SK-N-MC (cell line): ENCODE results near the gene CPNE5.

ENCODE experiments used
- DNase-seq: peaks from one replicate; pipeline ENCODE4 v3.0.0-alpha.2; 2011; ENCODE audit warnings: low read depth, low spot score
- H3K27ac ChIP-seq: fragments of 200-600 bp; sonication (generic); 2 replicates; pipeline ENCODE4 v1.5.1; 2016; ENCODE audit warnings: mixed run types
- H3K36me3 ChIP-seq: fragments of 200-600 bp; sonication (generic); 2 replicates; pipeline ENCODE4 v1.6.1; 2017; ENCODE audit warnings: antibody characterized with exemption, low read length, mixed read lengths; ENCODE audit not compliant: insufficient read depth
- H3K4me3 ChIP-seq: fragments of 200-600 bp; sonication (generic); 2 replicates; pipeline ENCODE4 v1.5.1; 2016
- H3K9ac ChIP-seq: fragments of 200-600 bp; sonication (generic); 2 replicates; pipeline ENCODE4 v1.8.0; 2017; ENCODE audit warnings: mixed run types, mixed read lengths; ENCODE audit not compliant: insufficient read length
- H3K9me3 ChIP-seq: fragments of 200-600 bp; sonication (generic); 2 replicates; pipeline ENCODE4 v1.6.1; 2017; ENCODE audit warnings: low read depth, mild to moderate bottlenecking, antibody characterized with exemption, low read length, moderate library complexity, mixed read lengths
- EZH2 ChIP-seq: fragments of 200-600 bp; sonication (generic); IDR thresholded peaks from one replicate; pipeline ENCODE4 v1.6.1; 2017; ENCODE audit warnings: antibody characterized with exemption
- FOXP2 ChIP-seq: optimal IDR thresholded peaks from 2 replicates; pipeline ENCODE3; 2011; ENCODE audit warnings: mild to moderate bottlenecking, moderate library complexity; ENCODE audit not compliant: insufficient read depth; ENCODE audit errors: extremely low read length, control extremely low read depth
- POLR2AphosphoS5 ChIP-seq: IDR thresholded peaks from 2 replicates; pipeline ENCODE4 v1.6.1; 2012; ENCODE audit warnings: mild to moderate bottlenecking, low read depth, low read length, borderline replicate concordance

CPNE5 gene

DNA sequence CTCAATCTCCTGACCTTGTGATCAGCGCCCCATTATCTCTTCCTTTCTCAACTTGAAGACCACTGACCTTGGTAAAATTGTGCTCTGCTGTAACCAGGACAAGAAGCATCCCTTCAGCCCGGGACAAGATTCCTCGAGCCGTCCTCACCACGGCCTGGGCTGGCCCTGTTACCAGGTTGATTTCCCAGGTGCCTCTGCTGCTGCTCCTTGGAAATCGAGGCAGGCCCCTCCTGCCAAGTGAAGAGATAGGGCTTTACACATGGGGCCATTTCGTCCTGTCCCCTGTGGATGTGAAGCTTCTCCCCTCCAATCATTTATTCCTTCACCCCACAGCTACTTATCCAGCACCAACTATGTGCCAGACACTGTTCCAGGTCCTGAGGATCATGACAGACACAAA is 120.1 kb downstream of the CPNE5 start:
- no peaks in the 10 kb centered on the region for H3K36me3 ChIP-seq
- TF ChIP-seq POLR2AphosphoS5 = no peak
- H3K27ac ChIP-seq = no peak overlapping the region
- no peak for DNase-seq
- no peaks in the 10 kb centered on the region for H3K9me3 ChIP-seq
- H3K9ac ChIP-seq = no peak overlapping the region
- H3K4me3 ChIP-seq = no peak overlapping the region

DNA sequence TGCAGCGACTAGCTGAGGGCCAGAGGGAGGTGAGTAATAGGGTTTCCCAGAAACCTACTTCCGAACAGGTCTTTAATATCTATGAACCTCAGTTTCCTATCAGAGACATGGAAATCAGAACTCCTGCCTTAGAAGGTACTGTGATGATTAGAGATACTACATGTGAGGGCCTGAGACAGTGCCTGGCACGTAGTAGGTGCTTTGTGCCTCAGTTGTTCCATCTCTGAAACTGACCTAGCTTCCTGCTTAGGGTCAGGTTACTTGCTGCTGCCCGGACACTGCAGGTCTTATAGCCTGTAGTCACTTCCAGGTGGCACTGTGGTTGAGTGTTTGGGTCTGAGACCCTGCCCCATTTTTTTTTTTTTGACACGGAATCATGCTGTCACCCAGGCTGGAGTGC is 120.7 kb downstream of the CPNE5 start:
- H3K27ac ChIP-seq = no peak overlapping the region
- no peak overlapping the region for H3K4me3 ChIP-seq
- H3K36me3 ChIP-seq = no peaks in the 10 kb centered on the region
- H3K9me3 ChIP-seq = no peaks in the 10 kb centered on the region
- no peak overlapping the region for H3K9ac ChIP-seq
- no peak for TF ChIP-seq FOXP2
- TF ChIP-seq EZH2 = no peak
- TF ChIP-seq POLR2AphosphoS5 = no peak
- no peak for DNase-seq

DNA sequence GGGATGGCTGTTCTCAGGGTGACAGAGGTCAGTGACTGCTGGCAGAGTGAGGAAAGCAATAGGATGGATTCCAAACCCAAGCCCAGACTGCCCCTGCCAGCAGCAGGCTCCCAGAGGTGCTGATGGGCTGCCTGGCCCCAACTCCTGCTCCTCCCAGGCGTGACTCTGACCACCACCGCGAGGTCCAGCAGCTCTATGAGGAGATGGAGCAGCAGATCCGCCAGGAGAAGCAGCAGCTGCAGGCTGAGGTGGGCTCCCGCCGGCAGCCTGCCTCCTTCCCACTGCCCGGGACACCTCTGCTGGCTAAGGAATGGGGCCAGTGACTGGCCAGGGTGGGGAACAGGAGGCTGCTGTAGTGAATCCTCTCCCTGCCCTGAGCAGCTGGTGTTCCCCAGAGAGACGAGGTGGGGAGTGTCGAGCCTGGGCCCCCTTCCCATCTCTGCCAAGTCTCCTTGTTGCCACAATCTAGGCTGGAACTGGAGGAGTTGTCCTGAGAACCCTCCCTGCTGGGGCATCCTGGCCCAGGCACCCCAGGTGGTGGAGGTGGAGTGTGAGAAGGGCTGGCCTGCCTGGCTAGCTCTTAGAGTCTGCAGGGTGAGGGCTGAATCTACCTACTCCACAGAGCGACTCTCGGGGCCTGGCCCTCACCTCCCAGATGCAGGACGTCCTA is 121.2 kb downstream of the CPNE5 start:
- Histone ChIP-seq H3K36me3 (no peaks in the 10 kb centered on the region), H3K27ac (no peak overlapping the region), H3K4me3 (no peak overlapping the region), H3K9me3 (no peaks in the 10 kb centered on the region), H3K9ac (no peak overlapping the region)
- TF ChIP-seq POLR2AphosphoS5 (no peak), EZH2 (no peak), FOXP2 (no peak)
- DNase-seq = no peak

DNA sequence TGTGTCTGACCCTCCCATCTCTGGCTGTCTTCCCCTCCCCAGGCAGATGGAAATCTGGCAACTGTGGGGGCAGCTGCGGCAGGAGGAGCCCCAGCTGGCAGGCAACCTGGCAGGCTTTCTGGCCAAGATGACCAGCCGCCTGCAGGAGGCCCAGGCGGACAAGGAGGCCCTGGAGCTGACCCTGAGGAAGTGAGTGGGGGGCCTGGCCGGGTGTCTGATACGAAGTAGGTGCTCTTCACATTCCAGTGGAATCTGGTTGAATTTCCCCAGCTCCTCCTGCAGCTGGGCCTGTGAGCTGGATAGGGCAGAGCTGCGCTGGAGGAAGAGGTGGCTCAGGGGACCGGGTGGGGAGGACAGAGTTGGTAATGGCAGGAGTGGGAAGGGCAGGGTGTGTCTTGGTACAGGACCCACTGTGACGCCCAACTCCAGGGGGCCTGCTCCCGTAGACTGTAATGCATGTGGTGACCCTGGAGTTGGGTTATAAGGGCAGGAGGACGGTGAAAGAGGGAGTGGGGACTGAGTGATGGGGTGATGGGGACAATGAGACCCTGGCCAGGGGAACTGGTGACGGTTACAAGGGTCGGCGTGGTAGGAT is 121.9 kb downstream of the CPNE5 start:
- Histone ChIP-seq H3K27ac (no peak overlapping the region), H3K9ac (no peak overlapping the region), H3K4me3 (no peak overlapping the region), H3K36me3 (no peaks in the 10 kb centered on the region), H3K9me3 (no peaks in the 10 kb centered on the region)
- TF ChIP-seq POLR2AphosphoS5 (no peak), FOXP2 (no peak), EZH2 (no peak)
- no peak for DNase-seq

DNA sequence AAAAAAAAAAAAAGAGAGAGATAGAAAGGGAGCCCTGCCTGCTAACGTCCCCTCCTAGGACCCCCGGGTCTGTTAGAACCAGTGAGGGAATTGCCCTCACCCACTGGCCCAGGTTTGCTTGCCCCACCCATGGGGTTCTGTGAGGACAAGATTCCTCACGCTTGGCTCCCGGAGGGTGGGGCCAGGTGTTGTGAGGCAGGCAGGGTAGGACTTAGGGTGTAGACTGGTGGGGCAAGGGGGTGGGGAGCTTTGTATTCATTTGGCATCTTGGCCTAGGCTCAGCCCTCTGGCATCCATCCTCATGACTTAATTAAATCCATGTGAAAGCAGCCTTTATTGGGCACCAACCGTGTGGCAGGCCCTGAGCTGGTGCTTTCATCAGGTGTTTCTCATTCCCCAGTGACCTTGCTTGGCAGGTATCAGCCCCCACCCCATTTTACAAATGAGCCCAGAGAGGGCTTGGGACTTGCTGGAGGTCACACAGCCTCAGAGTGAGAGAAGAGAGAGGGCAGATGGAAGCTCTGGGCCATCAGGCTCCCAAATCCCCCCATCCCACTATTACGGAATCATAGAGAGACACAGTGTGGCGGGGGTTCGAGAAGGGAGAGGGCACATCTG is 122.7 kb downstream of the CPNE5 start:
- no peak overlapping the region for H3K9ac ChIP-seq
- no peaks in the 10 kb centered on the region for H3K36me3 ChIP-seq
- H3K9me3 ChIP-seq = no peaks in the 10 kb centered on the region
- H3K4me3 ChIP-seq = no peak overlapping the region
- H3K27ac ChIP-seq = no peak overlapping the region
- no peak for TF ChIP-seq EZH2
- no peak for TF ChIP-seq FOXP2
- no peak for TF ChIP-seq POLR2AphosphoS5
- DNase-seq = no peak

DNA sequence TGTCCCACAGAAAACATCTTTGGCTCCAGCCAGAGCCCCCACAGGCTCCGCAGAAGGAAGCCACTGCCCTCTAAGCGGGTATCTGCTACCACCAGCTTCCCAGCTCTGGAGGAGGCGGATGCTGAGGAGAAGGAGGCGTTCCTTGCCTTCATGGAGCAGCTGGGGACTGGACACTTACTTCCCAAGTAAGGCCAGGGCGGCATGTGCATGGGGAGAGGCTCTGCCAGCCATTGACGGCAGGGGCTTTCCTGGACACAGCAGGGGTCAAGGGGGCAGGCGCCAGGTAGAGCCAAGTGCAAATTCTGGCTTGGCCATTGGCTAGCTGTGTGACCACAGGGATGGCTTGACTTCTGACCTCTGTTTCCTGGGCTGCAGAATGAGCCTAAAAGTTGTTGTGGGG is 123.8 kb downstream of the CPNE5 start:
- DNase-seq = no peak
- H3K36me3 ChIP-seq = no peaks in the 10 kb centered on the region
- H3K27ac ChIP-seq = no peak overlapping the region
- TF ChIP-seq EZH2 (no peak), POLR2AphosphoS5 (no peak), FOXP2 (no peak)
- H3K4me3 ChIP-seq = no peak overlapping the region
- no peak overlapping the region for H3K9ac ChIP-seq
- no peaks in the 10 kb centered on the region for H3K9me3 ChIP-seq

DNA sequence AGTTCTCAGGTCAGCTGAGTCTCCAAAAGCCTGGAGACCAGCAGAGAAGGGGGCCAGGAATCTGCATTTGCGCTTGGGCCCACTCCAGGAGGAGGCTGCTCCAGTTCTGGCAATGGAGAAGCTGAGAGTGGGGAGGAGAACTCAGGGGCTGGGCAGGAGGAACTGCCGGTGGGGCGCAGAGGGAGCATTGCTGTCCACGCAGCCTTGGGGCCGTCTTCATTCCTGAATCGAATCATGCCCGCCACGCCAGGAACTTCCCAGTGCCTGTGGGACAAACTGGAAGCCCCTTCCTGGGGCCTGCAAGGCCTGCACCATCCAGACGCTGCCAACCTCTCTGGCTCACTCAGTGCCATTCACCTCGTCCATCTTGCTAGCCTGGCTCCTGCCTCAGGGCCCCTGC is 124.7 kb downstream of the CPNE5 start:
- H3K4me3 ChIP-seq = no peak overlapping the region
- no peak for DNase-seq
- TF ChIP-seq EZH2 (no peak), POLR2AphosphoS5 (no peak), FOXP2 (no peak)
- H3K36me3 ChIP-seq = no peaks in the 10 kb centered on the region
- H3K27ac ChIP-seq = no peak overlapping the region
- H3K9ac ChIP-seq = no peak overlapping the region
- H3K9me3 ChIP-seq = no peaks in the 10 kb centered on the region

DNA sequence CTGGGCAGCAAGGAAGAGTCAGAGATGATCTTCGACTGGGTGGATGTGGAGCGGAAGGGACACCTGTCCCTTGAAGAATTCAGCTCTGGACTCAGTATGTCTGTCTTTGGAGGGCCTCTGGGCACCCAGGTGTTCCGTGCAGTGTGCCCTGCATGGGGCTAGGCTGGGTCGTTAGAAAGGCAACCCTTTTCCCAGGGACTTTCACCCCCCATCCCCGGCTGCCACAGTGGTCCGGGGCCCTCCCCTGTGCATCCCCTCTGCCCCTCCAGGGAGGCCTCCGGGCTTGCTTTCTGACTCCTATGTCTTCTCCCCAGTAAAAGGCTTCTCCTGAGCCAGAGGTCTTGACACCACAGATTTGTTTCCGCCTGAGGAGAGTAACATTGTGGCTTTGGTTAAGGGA is 125.4 kb downstream of the CPNE5 start:
- H3K9me3 ChIP-seq = no peaks in the 10 kb centered on the region
- no peak overlapping the region for H3K4me3 ChIP-seq
- TF ChIP-seq FOXP2 (no peak), POLR2AphosphoS5 (no peak), EZH2 (no peak)

More for the DNA sequence above, 125.4 kb downstream of the CPNE5 start:
- Histone ChIP-seq H3K9ac (no peak overlapping the region), H3K36me3 (no peaks in the 10 kb centered on the region), H3K27ac (no peak overlapping the region)
- no peak for DNase-seq
